Stomach (tissue), 9 donors: Measurements from ENCODE around the gene LCN1. TPM values are rescaled to one million over a fixed set of nuclear protein-coding genes. Genes with fewer than 3 reads are reported as not detected.

ENCODE experiments used
- DNase-seq, 2 donors: peaks; one replicate each; pipeline versions ENCODE4 v3.0.0 to v3.0.0-alpha.2; 2013 to 2019
- H3K27ac ChIP-seq, 5 donors: fragments of 200-600 bp in 4 of 5; sonication (generic) in 4 of 5; one replicate each; pipeline ENCODE4 v1.5.1; 2013 to 2019; ENCODE audit warnings: mild to moderate bottlenecking in 1 of 5, moderate library complexity in 1 of 5
- H3K27me3 ChIP-seq, 3 donors: fragments of 200-600 bp; sonication (generic); one replicate each; pipeline ENCODE4 v1.5.1; 2017 to 2019; ENCODE audit warnings: mixed run types in 1 of 3
- H3K36me3 ChIP-seq, 4 donors: fragments of 200-600 bp; sonication (generic); 1 replicate in 3 of 4; 2 replicates in 1 of 4; pipeline ENCODE4 v1.5.1; 2016 to 2019
- H3K4me1 ChIP-seq, 4 donors: fragments of 200-600 bp; sonication (generic); one replicate each; pipeline ENCODE4 v1.5.1; 2016 to 2019
- H3K4me3 ChIP-seq, 4 donors: fragments of 200-600 bp; sonication (generic) in 3 of 4; one replicate each; pipeline ENCODE4 v1.5.1; 2016 to 2019; ENCODE audit warnings: mild to moderate bottlenecking in 1 of 4
- H3K9me3 ChIP-seq, 4 donors: fragments of 200-600 bp; sonication (generic); one replicate each; pipeline ENCODE4 v1.5.1; 2016 to 2019
- EP300 ChIP-seq: sonication (generic); formaldehyde crosslinking; IDR thresholded peaks from one replicate; pipeline ENCODE4 v1.6.1; 2017; ENCODE audit warnings: antibody characterized with exemption
- POLR2A ChIP-seq, 4 donors: fragments of 450-650 bp; IDR thresholded peaks; one replicate each; pipeline ENCODE4 v1.6.1; 2016; ENCODE audit warnings: antibody characterized with exemption in 4 of 4, control low read depth in 2 of 4, mild to moderate bottlenecking in 1 of 4, moderate library complexity in 1 of 4
- POLR2AphosphoS5 ChIP-seq, 3 donors: sonication (generic); formaldehyde crosslinking; IDR thresholded peaks; one replicate each; pipeline ENCODE4 v1.6.1; 2016; ENCODE audit warnings: antibody characterized with exemption in 3 of 3
- WGBS, 5 donors: extraction: QIAGEN DNeasy Blood & Tissue Kit in 3 of 5; methylation state at CpG; one replicate each; pipeline versions ENCODE4 v1.1.5 to v1.1.7; 2013 to 2018; 5-methylcytosine and 5-hydroxymethylcytosine counted together
- intact Hi-C: fragments of 100-400 bp; cut with DNase I; formaldehyde crosslinking; loops from one replicate; pipeline ENCODE4 v1.15.1; 2023; ENCODE audit warnings: low total_unique reads
- polyA plus RNA-seq, 3 donors: library from polyadenylated mRNA; stranded (reverse); fragments of 200-250 nt; gene quantifications; one replicate each; pipeline ENCODE4 v1.2.3, GENCODE V29; 2013
- total RNA-seq, 5 donors: library from RNA; depleted of rRNA; stranded (reverse); fragments of >200 nt; gene quantifications; one replicate each; pipeline versions ENCODE4 v1.1.0 to v1.2.3, GENCODE V29; 2014 to 2016
- TF ChIP-seq, protein P1 (sequence below), 7 experiments: fragments of 450-650 bp in 4 of 7; fragments of 200-600 bp in 3 of 7; sonication (generic) in 3 of 7; IDR thresholded peaks; one replicate each; pipeline ENCODE4 v1.5.1; 2016 to 2019; ENCODE audit warnings: antibody characterized with exemption in 7 of 7, control low read depth in 2 of 7, mild to moderate bottlenecking in 1 of 7
- donor health status: healthy with polysubstance abuse.
- donor health status: Bipolar disorder and iron deficiency.
- donor health status: healthy.

The LCN1 gene
- total and polyA plus RNA-seq, 8 donors: not detected

DNA sequence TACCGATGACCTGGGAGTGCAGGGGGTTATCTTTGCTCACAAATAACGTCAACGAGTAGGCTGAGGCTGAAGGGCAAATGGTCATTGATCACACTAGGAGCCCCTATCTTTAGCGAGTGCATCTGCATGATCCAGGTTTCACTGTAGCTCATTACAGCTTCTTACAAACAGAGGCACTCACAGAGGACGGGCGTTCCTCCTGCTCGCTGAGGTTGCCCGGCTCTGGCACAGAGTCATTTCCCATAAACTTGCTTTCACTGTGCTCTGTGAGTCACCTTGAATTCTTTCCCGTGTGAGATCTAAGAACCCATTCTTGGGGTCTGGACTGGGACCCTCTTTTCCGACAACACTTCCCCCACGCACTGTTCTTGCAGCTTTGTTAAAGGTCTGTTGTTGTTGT, 38.4 kb downstream of the LCN1 start:
- no peaks in the 10 kb centered on the region for H3K4me1 ChIP-seq
- no peak for TF ChIP-seq POLR2AphosphoS5 (IDR thresholded peaks at IDR 0.05)
- TF ChIP-seq, protein P1, sequence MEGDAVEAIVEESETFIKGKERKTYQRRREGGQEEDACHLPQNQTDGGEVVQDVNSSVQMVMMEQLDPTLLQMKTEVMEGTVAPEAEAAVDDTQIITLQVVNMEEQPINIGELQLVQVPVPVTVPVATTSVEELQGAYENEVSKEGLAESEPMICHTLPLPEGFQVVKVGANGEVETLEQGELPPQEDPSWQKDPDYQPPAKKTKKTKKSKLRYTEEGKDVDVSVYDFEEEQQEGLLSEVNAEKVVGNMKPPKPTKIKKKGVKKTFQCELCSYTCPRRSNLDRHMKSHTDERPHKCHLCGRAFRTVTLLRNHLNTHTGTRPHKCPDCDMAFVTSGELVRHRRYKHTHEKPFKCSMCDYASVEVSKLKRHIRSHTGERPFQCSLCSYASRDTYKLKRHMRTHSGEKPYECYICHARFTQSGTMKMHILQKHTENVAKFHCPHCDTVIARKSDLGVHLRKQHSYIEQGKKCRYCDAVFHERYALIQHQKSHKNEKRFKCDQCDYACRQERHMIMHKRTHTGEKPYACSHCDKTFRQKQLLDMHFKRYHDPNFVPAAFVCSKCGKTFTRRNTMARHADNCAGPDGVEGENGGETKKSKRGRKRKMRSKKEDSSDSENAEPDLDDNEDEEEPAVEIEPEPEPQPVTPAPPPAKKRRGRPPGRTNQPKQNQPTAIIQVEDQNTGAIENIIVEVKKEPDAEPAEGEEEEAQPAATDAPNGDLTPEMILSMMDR (IDR thresholded peaks at IDR 0.05): no peak
- no peak overlapping the region for H3K27ac ChIP-seq
- intact Hi-C loops: no loop called here
- no peaks in the 10 kb centered on the region for H3K36me3 ChIP-seq
- H3K27me3 ChIP-seq: peaks cover 0 to 45% (median 10%) of the 10 kb centered on the region in 3 donors
- 40 to 48% (median 45%) methylated on average over 11 of the region's 11 CpGs for WGBS, 5 donors
- H3K4me3 ChIP-seq: no peak overlapping the region
- DNase-seq: no peak
- H3K9me3 ChIP-seq: peaks cover 0 to 13% (median 6%) of the 10 kb centered on the region in 4 donors

- DNase-seq: no peak
- no peaks in the 10 kb centered on the region for H3K36me3 ChIP-seq
- intact Hi-C loops: no loop called here
- no peak within 1 kb of the TSS for H3K27ac ChIP-seq
- peaks cover 0 to 13% (median 6%) of the 10 kb centered on the region in 4 donors for H3K9me3 ChIP-seq
- H3K4me3 ChIP-seq: no peak within 1 kb of the TSS
- 68 to 89% (median 80%) methylated on average over 11 to 20 of the region's 20 CpGs for WGBS, 5 donors
- H3K4me1 ChIP-seq: no peaks in the 10 kb centered on the region
- TF ChIP-seq, protein P1 (IDR thresholded peaks at IDR 0.05): no peak
- TF ChIP-seq POLR2AphosphoS5 (IDR thresholded peaks at IDR 0.05): no peak
- no peak for TF ChIP-seq EP300
- no peak for TF ChIP-seq POLR2A (IDR thresholded peaks at IDR 0.05)
- peaks cover 0 to 65% (median 19%) of the 10 kb centered on the region in 3 donors for H3K27me3 ChIP-seq
Measured at GRCh38 chr9:135561391-135562234, 40.4 kb downstream of the LCN1 start, which contains the start of gene PAEP. Gene PAEP (plus strand): TSS chr9:135561756.

DNA sequence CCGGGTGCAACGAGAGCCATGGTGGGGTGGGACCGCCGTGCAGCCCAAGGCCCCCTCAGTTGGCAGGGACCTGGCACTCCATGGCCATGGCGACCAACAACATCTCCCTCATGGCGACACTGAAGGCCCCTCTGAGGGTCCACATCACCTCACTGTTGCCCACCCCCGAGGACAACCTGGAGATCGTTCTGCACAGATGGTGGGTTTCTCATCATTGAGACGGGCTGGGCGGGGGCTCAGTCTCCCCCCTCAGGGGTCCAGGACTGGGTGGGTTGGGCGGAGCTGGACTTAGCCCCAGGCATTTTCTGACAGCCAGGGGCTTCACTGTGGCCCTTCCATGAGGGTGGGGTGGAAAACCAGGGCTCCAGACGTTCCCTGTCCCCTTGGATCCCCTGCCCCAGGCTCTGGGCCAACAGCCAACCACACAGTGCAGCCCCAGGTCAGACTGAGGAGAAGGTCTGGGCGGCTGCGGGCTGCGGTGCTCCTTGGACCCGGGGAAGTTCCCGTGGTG, 41.0 kb downstream of the LCN1 start:
- no peak for TF ChIP-seq EP300
- no peak for TF ChIP-seq POLR2A (IDR thresholded peaks at IDR 0.05)
- TF ChIP-seq, protein P1 (IDR thresholded peaks at IDR 0.05): no peak
- TF ChIP-seq POLR2AphosphoS5 (IDR thresholded peaks at IDR 0.05): no peak
- H3K27me3 ChIP-seq: peaks cover 0 to 69% (median 19%) of the 10 kb centered on the region in 3 donors
- H3K27ac ChIP-seq: no peak overlapping the region
- H3K36me3 ChIP-seq: no peaks in the 10 kb centered on the region
- no peak overlapping the region for H3K4me3 ChIP-seq
- 78 to 91% (median 85%) methylated on average over 6 to 17 of the region's 17 CpGs for WGBS, 5 donors
- intact Hi-C loops: no loop called here
- peak in 1 of 2 donors; percentile 16 for DNase-seq
- no peaks in the 10 kb centered on the region for H3K4me1 ChIP-seq
- H3K9me3 ChIP-seq: peaks cover 0 to 13% (median 6%) of the 10 kb centered on the region in 4 donors

DNA sequence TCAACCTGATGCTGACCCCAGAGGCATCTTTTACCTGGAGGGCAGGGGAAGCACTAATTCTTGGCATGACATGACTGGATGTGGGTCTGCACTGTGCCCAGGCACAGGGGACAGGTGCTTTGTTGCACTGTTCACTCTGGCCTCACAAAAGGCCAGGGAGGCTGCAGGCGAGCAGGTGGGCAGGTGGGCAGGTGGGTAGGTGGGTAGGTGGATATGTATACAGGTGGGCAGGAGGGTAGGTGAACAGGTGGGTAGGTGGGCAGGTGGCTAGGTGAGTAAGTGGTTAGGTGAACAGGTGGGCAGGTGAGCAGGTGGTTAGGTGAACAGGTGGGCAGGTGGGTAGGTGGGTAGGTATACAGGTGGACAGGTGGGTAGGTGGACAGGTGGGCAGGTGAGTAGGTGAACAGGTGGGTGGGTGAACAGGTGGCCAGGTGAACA, 41.8 kb downstream of the LCN1 start:
- TF ChIP-seq EP300: no peak
- TF ChIP-seq, protein P1 (IDR thresholded peaks at IDR 0.05): no peak
- no peak for TF ChIP-seq POLR2AphosphoS5 (IDR thresholded peaks at IDR 0.05)
- no peak for TF ChIP-seq POLR2A (IDR thresholded peaks at IDR 0.05)
- H3K4me3 ChIP-seq: no peak overlapping the region
- H3K27me3 ChIP-seq: peaks cover 0 to 73% (median 19%) of the 10 kb centered on the region in 3 donors
- WGBS, 5 donors: 65 to 76% (median 71%) methylated on average over 1 of the region's 1 CpG
- H3K27ac ChIP-seq: no peak overlapping the region
- intact Hi-C loops: no loop called here
- peaks cover 0 to 13% (median 6%) of the 10 kb centered on the region in 4 donors for H3K9me3 ChIP-seq
- H3K36me3 ChIP-seq: no peaks in the 10 kb centered on the region
- no peak for DNase-seq
- H3K4me1 ChIP-seq: no peaks in the 10 kb centered on the region
